ENCODE data around the gene SLC18A2. TPM values are rescaled to one million over a fixed set of nuclear protein-coding genes. Genes with fewer than 3 reads are reported as not detected.

Gene SLC18A2
- total and polyA plus RNA-seq, 9 of the 15 experiments (the other 6 are each of a cell fraction or from before 2014, with no cell fraction given) = 0.03 to 5.4 (median 0.40) TPM

DNA sequence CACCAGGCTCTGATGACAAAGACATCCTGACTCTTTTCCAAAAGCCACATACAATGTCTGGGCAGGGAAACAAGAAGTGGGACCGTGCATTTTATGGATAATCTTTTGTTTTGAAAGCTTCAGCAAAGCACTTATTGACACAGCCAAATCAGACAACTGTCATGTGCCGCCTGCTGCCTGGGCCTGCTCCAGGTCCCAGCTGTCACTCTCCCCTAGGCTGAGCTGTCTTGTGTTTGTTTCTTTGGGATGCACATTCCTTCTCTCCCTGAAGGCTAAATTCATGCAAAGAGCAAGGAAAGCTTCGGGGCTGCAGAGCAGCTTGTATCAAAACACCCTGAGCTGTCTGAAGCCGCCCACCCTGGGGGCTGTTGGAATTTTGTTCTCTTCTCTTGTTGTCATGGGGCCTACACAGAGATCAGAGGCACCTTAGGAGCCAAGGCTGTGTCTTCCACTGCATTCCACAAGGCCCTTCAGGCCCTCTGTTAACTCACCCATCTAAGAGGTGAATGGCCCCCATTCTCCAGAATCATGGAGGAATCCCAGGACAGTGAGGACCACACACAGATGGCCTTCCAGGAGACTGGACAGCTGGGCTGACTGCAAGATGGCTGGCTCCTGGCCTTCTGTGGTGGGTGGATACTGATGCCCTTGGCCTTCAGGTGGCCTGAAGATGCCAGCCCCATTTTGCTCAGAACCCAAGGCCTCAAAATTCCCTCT is 17.8 kb upstream of the SLC18A2 start:
- 0% methylated on average over 3 of the region's 4 CpGs for WGBS (ENCODE audit: insufficient coverage, low coverage, missing lambda C conversion rate)
- ATAC-seq (no peak), DNase-seq (ENCODE audit: extremely low read depth in 1 of 4, low spot score in 3 of 4) (no peak), FAIRE-seq (no peak)
- H3K9ac ChIP-seq (ENCODE audit: insufficient read depth in 1 of 2, low read depth in 2 of 2, low read length in 2 of 2) = no peak overlapping the region
- intact Hi-C loops (cut with micrococcal nuclease) (no loop called here), in situ Hi-C loops (cut with MboI) (loop anchor here (25.0 kb wide), 1 partner anchor 1014 kb away; no protein-coding TSS in a partner anchor)
- BruUV-seq (replicated peaks) = no TSS peak
- no peaks in the 10 kb centered on the region for H3K9me3 ChIP-seq (replicated peaks; ENCODE audit: control insufficient read depth, insufficient read depth, low read depth, low read length)
- H3K27me3 ChIP-seq (ENCODE audit: control insufficient read depth in 2 of 2, insufficient read depth in 2 of 2, low read length in 2 of 2) = peaks cover 3 to 21% of the 10 kb centered on the region in 2 experiments; a peak in 4 of 5 replicates
- CTCF ChIA-PET (ENCODE audit: low intra/inter-chr PET ratio) = no interaction called here
- no peaks in the 10 kb centered on the region for H4K20me1 ChIP-seq (replicated peaks; ENCODE audit: control insufficient read depth, insufficient read depth, low read length)
- no peaks in the 10 kb centered on the region for H3K79me2 ChIP-seq (ENCODE audit: control insufficient read depth, insufficient read depth, low read length)
- H2AFZ ChIP-seq (ENCODE audit: low read depth, low read length) = no peak overlapping the region
- H3K9me1 ChIP-seq (ENCODE audit: control insufficient read depth, insufficient read depth, low read length) = no peaks in the 10 kb centered on the region
- H3K27ac ChIP-seq (ENCODE audit: extremely low read depth, low read depth, low read length) = no peak overlapping the region
- TF ChIP-seq FOSL1 (tag; conservative IDR thresholded peaks at IDR 0.05) (no peak), CHD4 (IDR thresholded peaks at IDR 0.05; ENCODE audit: insufficient read depth, insufficient replicate concordance, low read depth, low read length, poor library complexity, severe bottlenecking) (no peak), ESRRB (CRISPR knock-in tag; IDR thresholded peaks at IDR 0.05; ENCODE audit: borderline replicate concordance) (no peak), ZNF224 (CRISPR knock-in tag; IDR thresholded peaks at IDR 0.05) (no peak), ZNF24 (IDR thresholded peaks at IDR 0.05) (no peak), PHF21A (IDR thresholded peaks at IDR 0.05; ENCODE audit: borderline replicate concordance, low read depth) (no peak), ZNF551 (CRISPR knock-in tag; IDR thresholded peaks at IDR 0.05) (no peak), ZFP36 (IDR thresholded peaks at IDR 0.05; ENCODE audit: low read depth, low read length, partially characterized antibody) (no peak), NFE2 (IDR thresholded peaks at IDR 0.05; ENCODE audit: low read depth) (no peak)
- no peaks in the 10 kb centered on the region for H3K36me3 ChIP-seq (ENCODE audit: control insufficient read depth, insufficient read depth, low read length)
- no peak overlapping the region for H3K4me3 ChIP-seq
- H3K4me2 ChIP-seq (ENCODE audit: insufficient read depth, low read length) = no peak overlapping the region
- H3K4me1 ChIP-seq (replicated peaks in 1 of 2; ENCODE audit: control insufficient read depth in 2 of 2, insufficient read depth in 2 of 2, low read length in 2 of 2) = no peaks in the 10 kb centered on the region; a peak in 2 of 5 replicates
- POLR2A ChIA-PET = no interaction called here
